ENCODE measurements around the gene HMGXB4. TPM values are rescaled to one million over a fixed set of nuclear protein-coding genes. Genes with fewer than 3 reads are reported as not detected.

HMGXB4 gene
- total and polyA plus RNA-seq, 2 of the 13 experiments (the other 11 are each of a cell fraction or from before 2014, with no cell fraction given) = 13.9 to 16.3 TPM

GRCh38 chr22:35299673-35300499, 42.6 kb downstream of the HMGXB4 start, which contains the start of gene TOM1 (continued):
- TF ChIP-seq ARID4A (CRISPR knock-in tag; IDR thresholded peaks at IDR 0.05; ENCODE audit: borderline replicate concordance) = peak; percentile 90
- no peak; the same call in 1 of the 2 replicates for TF ChIP-seq ATF7-NPFF (CRISPR knock-in tag; IDR thresholded peaks at IDR 0.05; ENCODE audit: low read depth)
- peak; percentile 16 for TF ChIP-seq ZNF781 (CRISPR knock-in tag; IDR thresholded peaks at IDR 0.05; ENCODE audit: borderline replicate concordance, not compliant biosample characterization)
- TF ChIP-seq SIX1 (CRISPR knock-in tag; IDR thresholded peaks at IDR 0.05; ENCODE audit: borderline replicate concordance) = no peak
- no peak for TF ChIP-seq RFXAP (CRISPR knock-in tag; IDR thresholded peaks at IDR 0.05; ENCODE audit: borderline replicate concordance)
- TF ChIP-seq KDM6A (CRISPR knock-in tag; IDR thresholded peaks at IDR 0.05; ENCODE audit: low read depth) = 0 out of 2 replicates have a peak, but pooled peaks have one; percentile 3
- TF ChIP-seq, protein P1, sequence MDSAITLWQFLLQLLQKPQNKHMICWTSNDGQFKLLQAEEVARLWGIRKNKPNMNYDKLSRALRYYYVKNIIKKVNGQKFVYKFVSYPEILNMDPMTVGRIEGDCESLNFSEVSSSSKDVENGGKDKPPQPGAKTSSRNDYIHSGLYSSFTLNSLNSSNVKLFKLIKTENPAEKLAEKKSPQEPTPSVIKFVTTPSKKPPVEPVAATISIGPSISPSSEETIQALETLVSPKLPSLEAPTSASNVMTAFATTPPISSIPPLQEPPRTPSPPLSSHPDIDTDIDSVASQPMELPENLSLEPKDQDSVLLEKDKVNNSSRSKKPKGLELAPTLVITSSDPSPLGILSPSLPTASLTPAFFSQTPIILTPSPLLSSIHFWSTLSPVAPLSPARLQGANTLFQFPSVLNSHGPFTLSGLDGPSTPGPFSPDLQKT (CRISPR knock-in tag; IDR thresholded peaks at IDR 0.05; ENCODE audit: borderline replicate concordance) = no peak
- TF ChIP-seq TSC22D2 (CRISPR knock-in tag; IDR thresholded peaks at IDR 0.05; ENCODE audit: borderline replicate concordance) = no peak
- no peak for TF ChIP-seq ZNF432 (CRISPR knock-in tag; IDR thresholded peaks at IDR 0.05; ENCODE audit: borderline replicate concordance)
- peak; percentile 63; the same call in 1 of the 2 replicates for TF ChIP-seq MED13 (CRISPR knock-in tag; IDR thresholded peaks at IDR 0.05)
- TF ChIP-seq DBP (CRISPR knock-in tag; IDR thresholded peaks at IDR 0.05; ENCODE audit: not compliant biosample characterization) = peak; percentile 17
- no peak; the same call in 1 of the 2 replicates for TF ChIP-seq ZNF225 (CRISPR knock-in tag; IDR thresholded peaks at IDR 0.05)
- no peak for TF ChIP-seq SOX6 (IDR thresholded peaks at IDR 0.05)
- TF ChIP-seq SOX6 (CRISPR knock-in tag; IDR thresholded peaks at IDR 0.05) = peak; percentile 56
- TF ChIP-seq DR1 (CRISPR knock-in tag; IDR thresholded peaks at IDR 0.05) = 0 out of 2 replicates have a peak, but pooled peaks have one; percentile 43
- TF ChIP-seq ZNF343 (CRISPR knock-in tag; IDR thresholded peaks at IDR 0.05) = no peak
- no peak for TF ChIP-seq CHD4 (IDR thresholded peaks at IDR 0.05; ENCODE audit: borderline replicate concordance, low read length)
- TF ChIP-seq TCF7 (IDR thresholded peaks at IDR 0.05; ENCODE audit: low read depth) = no peak
- TF ChIP-seq SP4 (CRISPR knock-in tag; IDR thresholded peaks at IDR 0.05) = peak; percentile 94
- TF ChIP-seq ZNF569 (CRISPR knock-in tag; IDR thresholded peaks at IDR 0.05; ENCODE audit: borderline replicate concordance) = no peak
- no peak for TF ChIP-seq HHEX (CRISPR knock-in tag; IDR thresholded peaks at IDR 0.05)
- no peak for TF ChIP-seq PRPF4 (IDR thresholded peaks at IDR 0.05; ENCODE audit: low read depth, low read length, poor library complexity, severe bottlenecking)
- peak; percentile 71; the same call in 1 of the 2 replicates for TF ChIP-seq ZNF414 (CRISPR knock-in tag; IDR thresholded peaks at IDR 0.05)

Data from HepG2 (cell line).